HG03066 (cell line): ENCODE results near the gene ZNF845.
"Not testable (repeated sequence)": the region's sequence is repeated elsewhere in the genome, so short reads cannot be mapped to it uniquely, and the experiment has no call there.

Source experiments
- ATAC-seq: cut with Tn5 transposase; IDR thresholded peaks from one replicate; pipeline ENCODE4 v1.9.1; 2021; ENCODE audit warnings: low read depth; ENCODE audit not compliant: unreplicated experiment

The ZNF845 gene

DNA sequence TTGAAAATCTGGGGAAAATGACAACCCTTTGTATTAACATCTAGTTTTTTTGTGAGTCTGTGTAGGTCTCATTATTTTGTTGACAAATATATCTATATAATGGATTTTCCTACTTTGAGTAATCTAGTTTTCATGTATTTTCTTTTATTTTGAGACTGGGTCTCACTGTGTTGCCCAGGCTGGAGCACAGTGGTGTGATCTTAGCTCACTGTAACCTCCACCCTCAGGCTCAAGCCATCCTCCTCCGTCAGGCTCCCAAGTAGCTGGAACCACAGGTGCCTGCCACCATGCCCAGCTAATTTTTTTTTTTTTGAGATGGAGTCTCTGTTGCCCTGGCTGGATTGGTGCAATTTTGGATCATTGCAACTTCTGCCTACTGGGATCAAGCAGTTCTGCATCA, 41.2 kb downstream of the ZNF845 start:
- ATAC-seq, result no peak

DNA sequence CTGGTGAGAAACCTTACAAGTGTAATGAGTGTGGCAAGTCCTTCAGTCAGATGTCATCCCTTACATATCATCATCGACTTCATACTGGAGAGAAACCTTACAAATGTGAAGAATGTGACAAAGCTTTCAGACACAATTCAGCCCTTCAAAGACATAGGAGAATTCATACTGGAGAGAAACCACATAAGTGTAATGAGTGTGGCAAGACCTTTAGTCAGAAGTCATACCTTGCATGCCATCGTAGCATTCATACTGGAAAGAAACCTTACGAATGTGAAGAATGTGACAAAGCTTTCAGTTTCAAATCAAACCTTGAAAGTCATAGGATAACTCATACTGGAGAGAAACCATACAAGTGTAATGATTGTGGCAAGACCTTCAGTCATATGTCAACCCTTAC, 47.8 kb downstream of the ZNF845 start:
- ATAC-seq, result no peak

DNA sequence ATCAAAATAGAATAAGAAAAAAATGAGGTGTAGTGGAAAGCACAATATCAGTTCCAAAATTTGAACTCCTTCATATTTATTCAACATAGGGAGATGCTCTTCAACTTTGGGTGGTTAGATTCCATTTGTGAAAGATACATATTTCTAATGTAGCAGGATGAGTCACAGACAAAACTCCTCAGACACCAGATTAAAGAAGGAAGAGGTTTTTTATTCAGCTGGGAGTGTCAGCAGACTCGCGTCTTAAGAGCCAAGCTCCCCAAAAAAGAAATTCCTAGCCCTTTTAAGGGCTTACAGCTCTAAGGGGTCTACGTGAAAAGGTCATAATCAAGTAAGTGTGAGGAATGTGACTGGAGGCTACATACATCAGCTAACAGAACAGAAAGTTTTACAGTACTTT, 54.6 kb downstream of the ZNF845 start:
- ATAC-seq, result no peak

DNA sequence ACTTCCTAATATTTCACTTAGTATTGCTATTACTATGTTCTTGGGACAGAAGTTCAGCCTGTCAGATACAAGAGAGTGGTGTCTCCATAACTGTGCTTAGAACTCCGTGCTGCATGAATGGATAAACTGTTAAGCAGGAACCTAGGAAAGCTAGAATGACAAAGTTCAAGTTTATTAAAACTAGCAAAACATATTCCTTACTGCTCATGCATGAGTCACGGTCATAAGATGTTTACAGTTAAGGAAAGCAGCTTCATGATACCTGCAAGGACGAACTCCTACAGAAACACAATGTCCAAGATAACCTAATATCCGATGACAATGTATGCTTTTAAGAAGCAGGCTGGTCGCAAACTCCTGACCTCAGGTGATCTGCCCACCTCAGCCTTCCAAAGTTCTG, 55.4 kb downstream of the ZNF845 start:
- ATAC-seq, result no peak

DNA sequence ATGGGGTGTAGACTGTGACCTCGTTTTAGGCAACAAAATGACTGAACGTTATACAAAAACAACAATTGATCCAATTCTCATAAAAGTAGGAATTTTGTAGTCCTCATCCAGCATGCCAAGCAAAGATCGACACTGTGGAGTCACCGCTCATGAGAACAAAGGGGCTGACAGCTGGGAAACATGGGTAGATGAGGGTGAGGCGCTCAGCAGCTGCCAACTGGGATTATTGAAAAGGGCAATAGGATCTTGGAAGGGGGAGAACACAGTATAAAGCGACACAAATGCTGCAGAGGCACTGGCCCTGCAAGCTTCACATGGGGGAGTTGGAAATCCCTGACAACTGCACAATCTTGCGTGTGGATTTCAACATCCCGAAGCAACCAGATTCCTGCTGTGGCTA, 56.0 kb downstream of the ZNF845 start:
- ATAC-seq, result no peak

DNA sequence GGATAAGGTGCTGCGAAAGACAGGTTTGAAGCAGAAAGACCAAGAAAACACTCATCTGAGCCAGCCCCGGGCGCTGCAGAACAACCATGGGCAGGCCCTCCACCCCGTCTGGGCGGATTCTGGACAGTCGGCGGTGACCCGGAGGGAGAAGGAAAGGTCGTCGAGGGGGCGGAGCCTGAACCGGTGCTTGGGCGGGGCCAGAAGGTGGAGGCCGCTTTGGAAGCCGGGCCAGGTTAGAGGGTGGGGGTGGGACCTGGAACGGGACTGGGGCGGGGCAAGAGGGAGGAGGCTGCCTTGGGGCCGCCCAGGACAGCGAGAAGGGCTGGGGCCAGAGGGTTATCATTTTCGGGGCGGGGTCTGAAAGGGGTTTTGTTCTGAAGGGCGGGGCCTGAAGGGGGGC, 56.4 kb downstream of the ZNF845 start:
- ATAC-seq, result no peak

DNA sequence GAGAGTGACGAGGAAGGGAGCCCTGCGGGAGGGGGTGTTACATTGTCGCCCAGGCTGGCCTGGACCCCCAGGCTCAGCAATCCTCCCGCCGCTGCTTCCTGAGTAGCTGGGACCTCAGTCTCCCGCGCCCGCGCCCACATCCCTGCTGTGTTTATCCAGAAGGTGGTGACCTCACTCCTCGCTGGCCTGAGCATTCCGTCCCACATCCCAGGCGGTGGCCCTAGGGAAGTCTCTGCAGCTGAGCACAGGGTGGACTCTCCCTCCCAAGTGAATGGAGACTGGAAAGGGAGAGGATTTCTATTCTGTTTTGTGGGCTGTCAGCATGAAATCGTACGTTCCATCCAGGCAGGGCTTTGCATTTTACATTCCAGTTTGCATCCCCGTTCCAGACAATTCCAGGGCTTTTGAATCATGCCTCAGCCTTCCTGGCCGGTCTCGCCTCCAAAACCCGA, 61.0 kb downstream of the ZNF845 start:
- no peak for ATAC-seq

DNA sequence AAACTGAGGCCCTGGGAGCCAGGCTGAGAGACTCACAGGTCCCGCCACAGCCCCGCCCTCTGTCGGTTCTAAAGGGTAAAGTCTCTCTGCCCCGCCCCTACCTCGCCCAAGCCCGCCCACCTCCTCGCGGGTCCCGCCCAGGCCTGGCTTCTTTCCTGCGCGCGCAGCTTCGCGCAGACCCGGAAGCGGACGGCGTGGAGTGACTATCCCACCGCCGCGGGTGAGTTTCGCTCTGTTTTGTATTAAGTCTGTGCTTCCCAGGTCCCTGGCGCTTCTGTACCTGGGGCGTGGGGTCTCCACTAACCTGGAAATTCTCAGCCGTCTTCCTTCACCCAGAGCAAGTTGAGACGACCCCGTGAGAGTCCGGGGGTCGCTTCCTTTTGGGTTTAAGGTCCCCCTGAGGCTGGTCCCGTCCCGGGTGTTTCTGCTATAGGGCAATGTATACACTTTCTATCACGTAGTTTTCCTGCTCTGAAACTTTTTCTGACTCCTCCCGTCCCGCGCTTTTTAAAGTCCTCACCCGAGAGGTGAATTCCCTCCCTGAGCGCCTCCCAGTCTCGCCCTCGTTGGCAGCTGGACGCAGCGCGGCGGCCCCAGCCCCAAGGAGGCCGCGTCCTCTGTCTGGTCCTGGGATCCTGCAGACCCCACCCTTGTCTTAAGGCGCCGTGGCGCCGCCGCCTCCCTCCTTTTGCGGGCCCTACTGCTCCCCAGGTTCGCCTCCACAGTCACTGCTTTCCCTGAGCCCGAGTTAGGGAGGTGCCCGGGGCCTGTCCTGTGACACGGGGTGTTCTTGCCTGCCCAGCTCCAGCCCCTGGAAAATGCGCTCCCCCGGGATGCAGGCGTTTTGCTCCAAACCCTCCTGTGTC, 61.7 kb downstream of the ZNF845 start, which contains the start of gene ZNF765:
TSS of gene ZNF765 (plus strand) at position 176 of the 866 bp plus-strand sequence. CDS start 2,867 bp downstream, outside the sequence.
- peak; percentile 91 for ATAC-seq

DNA sequence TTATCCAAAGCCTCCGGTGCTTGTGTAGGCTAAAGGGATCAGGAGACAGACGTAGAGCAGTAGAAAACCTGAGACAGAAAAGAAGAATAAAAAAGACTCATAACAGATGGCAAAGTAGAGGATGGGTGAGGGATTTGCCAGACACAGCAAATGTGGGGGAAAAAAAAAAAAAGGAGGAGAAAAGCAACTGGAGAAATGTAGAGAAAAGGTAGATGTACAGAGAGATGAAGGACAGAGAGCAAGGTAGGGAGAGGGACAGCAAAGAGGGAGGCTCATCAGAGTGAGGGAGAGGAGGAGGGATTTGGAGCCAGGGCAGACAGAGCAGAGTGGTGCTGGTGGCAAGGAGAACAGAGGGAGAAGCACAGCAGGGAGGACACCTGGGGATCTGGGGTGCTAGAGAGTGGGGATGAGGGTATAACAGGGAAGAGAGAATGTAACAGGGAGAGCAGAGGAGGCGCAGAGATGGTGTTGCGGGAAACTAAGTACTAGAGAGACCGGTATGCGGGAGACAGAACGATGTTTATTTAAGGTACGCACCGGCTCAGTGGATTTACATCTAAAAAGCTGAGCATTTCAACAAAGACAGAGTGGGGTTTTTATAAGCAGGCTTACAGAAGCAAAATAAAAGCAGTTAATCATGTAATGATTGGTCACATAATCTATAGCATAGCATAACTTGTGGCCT, 62.4 kb downstream of the ZNF845 start:
- ATAC-seq, result not testable (repeated sequence)

DNA sequence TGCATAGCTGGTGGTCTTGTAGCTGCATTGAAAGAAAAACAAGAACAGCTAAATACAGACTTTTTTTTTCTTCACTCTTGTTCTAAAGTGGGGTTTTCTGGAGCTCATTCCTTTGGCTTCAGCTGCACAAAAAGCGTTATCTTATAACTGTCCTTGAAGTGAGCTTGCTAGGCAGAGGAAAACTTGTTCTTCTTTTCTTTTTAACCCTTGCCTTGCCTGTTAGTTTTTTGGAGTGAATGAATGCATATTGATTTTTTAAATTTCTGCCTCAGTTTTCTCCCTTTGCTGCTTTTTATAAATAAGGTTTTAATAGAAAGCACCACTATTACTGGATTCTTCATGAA, 62.9 kb downstream of the ZNF845 start:
- ATAC-seq, result no peak

DNA sequence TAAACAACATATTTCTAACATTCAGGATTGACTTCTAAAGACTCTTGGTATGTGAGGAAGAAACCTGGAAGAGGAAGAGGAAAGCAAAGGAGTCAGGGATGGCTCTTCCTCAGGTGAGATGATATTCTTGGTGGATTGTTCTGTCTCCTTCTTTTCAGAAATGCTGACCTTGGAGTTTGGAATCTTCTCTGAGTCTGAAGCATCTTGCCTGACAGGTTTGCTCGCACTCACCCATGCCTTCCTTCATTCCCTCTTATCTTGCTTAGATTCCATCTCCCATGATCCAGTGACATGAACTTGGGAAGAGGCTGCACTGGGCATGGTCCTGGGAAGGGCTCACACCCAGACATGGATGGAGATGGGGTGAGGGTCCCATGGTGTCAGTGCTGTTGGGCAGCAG, 64.4 kb downstream of the ZNF845 start:
- not testable (repeated sequence) for ATAC-seq
